Karpas-422 (cell line): ENCODE measurements around the gene RECQL5. TPM values are rescaled to one million over a fixed set of nuclear protein-coding genes. Genes with fewer than 3 reads are reported as not detected.

ENCODE experiments used
- DNase-seq: peaks from one replicate; pipeline ENCODE4 v3.0.0-alpha.2; 2015
- H2AFZ ChIP-seq: fragments of 200-600 bp; sonication (generic); 2 replicates; pipeline ENCODE4 v1.6.1; 2014; ENCODE audit warnings: antibody characterized with exemption, low read length, mixed read lengths
- H3K27ac ChIP-seq: fragments of 200-600 bp; sonication (generic); 2 replicates; pipeline ENCODE4 v1.5.1; 2014; ENCODE audit warnings: mild to moderate bottlenecking, low read length, moderate library complexity
- H3K27me3 ChIP-seq: fragments of 200-600 bp; sonication (generic); 2 replicates; pipeline ENCODE4 v1.6.1; 2014; ENCODE audit warnings: low read length, mixed read lengths
- H3K36me3 ChIP-seq: fragments of 200-600 bp; sonication (generic); 2 replicates; pipeline ENCODE4 v1.6.1; 2014; ENCODE audit warnings: low read length, mixed read lengths; ENCODE audit not compliant: insufficient read depth
- H3K4me1 ChIP-seq: fragments of 200-600 bp; sonication (generic); 2 replicates; pipeline ENCODE4 v1.6.1; 2014; ENCODE audit warnings: mild to moderate bottlenecking, low read length, mixed read lengths
- H3K4me2 ChIP-seq: fragments of 200-600 bp; sonication (generic); 2 replicates; pipeline ENCODE4 v1.6.1; 2014; ENCODE audit warnings: low read length, low read depth, mild to moderate bottlenecking; ENCODE audit not compliant: poor library complexity, severe bottlenecking
- H3K4me3 ChIP-seq: fragments of 200-600 bp; sonication (generic); 2 replicates; pipeline ENCODE4 v1.5.1; 2014; ENCODE audit warnings: mild to moderate bottlenecking, antibody characterized with exemption, low read length, mixed read lengths
- H3K79me2 ChIP-seq: fragments of 200-600 bp; sonication (generic); 2 replicates; pipeline ENCODE4 v1.6.1; 2014; ENCODE audit warnings: mild to moderate bottlenecking, low read length, mixed read lengths
- H3K9ac ChIP-seq: fragments of 200-600 bp; sonication (generic); 2 replicates; pipeline ENCODE4 v1.6.0; 2014; ENCODE audit warnings: low read length
- H3K9me2 ChIP-seq: fragments of 200-600 bp; sonication (generic), shearing (Covaris generic); replicated peaks from 2 replicates; pipeline ENCODE4 v1.6.0; 2014; ENCODE audit warnings: mild to moderate bottlenecking, low read length, moderate library complexity; ENCODE audit not compliant: insufficient read depth
- H3K9me3 ChIP-seq: fragments of 300-700, 200-600 bp; sonication (generic); 2 replicates; pipeline ENCODE4 v1.6.1; 2014; ENCODE audit warnings: low read length, mixed read lengths
- H4K20me1 ChIP-seq: fragments of 200-600 bp; sonication (generic); 2 replicates; pipeline ENCODE4 v1.6.1; 2014; ENCODE audit warnings: mild to moderate bottlenecking, antibody characterized with exemption, low read length, low read depth; ENCODE audit not compliant: insufficient read depth
- total RNA-seq: library from RNA; depleted of rRNA; stranded (reverse); fragments of >200 nt; shearing (Covaris generic); gene quantifications from 2 replicates; pipeline ENCODE4 v1.2.3, GENCODE V29; 2014; ENCODE audit warnings: low replicate concordance; rRNA removed

Gene RECQL5
- 29.4 and 68.7 TPM in 2 replicates for total RNA-seq

GRCh38 chr17:75666959-75667790 is at the start of gene RECQL5, which contains the start of gene SAP30BP:
TSS of gene RECQL5 (minus strand) at chr17:75667154. CDS start at chr17:75666557, 597 bp downstream.
TSS of gene SAP30BP (plus strand) at chr17:75667338. CDS start at chr17:75667373, 35 bp downstream.
- peak within 1 kb of the TSS; percentile 96 for H3K4me2 ChIP-seq
- H3K36me3 ChIP-seq: peaks cover 41% of the 10 kb centered on the region
- peak within 1 kb of the TSS; percentile 90 for H3K27ac ChIP-seq

DNA sequence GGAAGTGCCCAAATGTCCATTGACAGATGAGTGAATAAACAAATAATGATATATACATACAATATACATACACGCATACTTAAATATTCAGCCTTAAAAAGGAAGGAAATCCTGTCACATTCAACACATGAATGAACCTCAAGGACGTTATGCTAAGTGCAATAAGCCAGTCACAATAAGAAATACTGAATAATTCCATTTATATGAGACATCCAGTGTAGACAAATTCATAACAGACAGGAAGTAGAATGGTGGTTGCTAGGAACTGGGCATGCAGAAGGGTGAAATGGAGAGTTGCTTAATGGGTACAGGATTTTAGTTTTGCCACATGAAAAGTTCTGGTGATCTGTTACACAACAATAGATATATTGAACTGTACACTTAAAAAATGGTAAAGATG is 45.5 kb upstream of the RECQL5 start:
- DNase-seq: no peak
- no peak overlapping the region for H3K27ac ChIP-seq
- H3K27me3 ChIP-seq: no peaks in the 10 kb centered on the region
- no peaks in the 10 kb centered on the region for H3K9me2 ChIP-seq
- H3K9me3 ChIP-seq: no peaks in the 10 kb centered on the region
- no peak overlapping the region for H3K4me3 ChIP-seq
- H4K20me1 ChIP-seq: no peaks in the 10 kb centered on the region
- H3K4me1 ChIP-seq: no peaks in the 10 kb centered on the region
- H3K9ac ChIP-seq: no peak overlapping the region
- no peaks in the 10 kb centered on the region for H3K36me3 ChIP-seq
- H3K79me2 ChIP-seq: no peaks in the 10 kb centered on the region
- H3K4me2 ChIP-seq: no peak overlapping the region
- H2AFZ ChIP-seq: no peak overlapping the region

More at GRCh38 chr17:75666959-75667790, at the start of gene RECQL5, which contains the start of gene SAP30BP:
- H3K9me3 ChIP-seq: no peaks in the 10 kb centered on the region
- DNase-seq: peak; percentile 99
- H3K4me1 ChIP-seq: peaks cover 42% of the 10 kb centered on the region
- no peaks in the 10 kb centered on the region for H3K27me3 ChIP-seq
- no peaks in the 10 kb centered on the region for H3K9me2 ChIP-seq
- H3K4me3 ChIP-seq: peak within 1 kb of the TSS; percentile 90
- peaks cover 68% of the 10 kb centered on the region for H3K79me2 ChIP-seq
- peak within 1 kb of the TSS; percentile 82 for H3K9ac ChIP-seq
- no peak within 1 kb of the TSS for H2AFZ ChIP-seq
- H4K20me1 ChIP-seq: 0 out of 2 replicates have a peak, but pooled peaks cover 4% of the 10 kb centered on the region

- DNase-seq: no peak
- Histone ChIP-seq H3K27ac (no peak overlapping the region), H3K79me2 (no peaks in the 10 kb centered on the region), H3K4me2 (no peak overlapping the region), H3K9me3 (no peaks in the 10 kb centered on the region), H3K36me3 (no peaks in the 10 kb centered on the region; the same call in none of the 2 replicates), H3K9me2 (no peaks in the 10 kb centered on the region), H3K4me1 (no peaks in the 10 kb centered on the region), H3K9ac (no peak overlapping the region), H3K27me3 (no peaks in the 10 kb centered on the region), H4K20me1 (no peaks in the 10 kb centered on the region), H3K4me3 (no peak overlapping the region), H2AFZ (no peak overlapping the region)
Measured at GRCh38 chr17:75707079-75707571, 40.2 kb upstream of the RECQL5 start.

- Histone ChIP-seq H3K9ac (no peak overlapping the region), H2AFZ (no peak overlapping the region), H3K4me2 (no peak overlapping the region)
Measured at GRCh38 chr17:75706042-75706728, 39.2 kb upstream of the RECQL5 start.

DNA sequence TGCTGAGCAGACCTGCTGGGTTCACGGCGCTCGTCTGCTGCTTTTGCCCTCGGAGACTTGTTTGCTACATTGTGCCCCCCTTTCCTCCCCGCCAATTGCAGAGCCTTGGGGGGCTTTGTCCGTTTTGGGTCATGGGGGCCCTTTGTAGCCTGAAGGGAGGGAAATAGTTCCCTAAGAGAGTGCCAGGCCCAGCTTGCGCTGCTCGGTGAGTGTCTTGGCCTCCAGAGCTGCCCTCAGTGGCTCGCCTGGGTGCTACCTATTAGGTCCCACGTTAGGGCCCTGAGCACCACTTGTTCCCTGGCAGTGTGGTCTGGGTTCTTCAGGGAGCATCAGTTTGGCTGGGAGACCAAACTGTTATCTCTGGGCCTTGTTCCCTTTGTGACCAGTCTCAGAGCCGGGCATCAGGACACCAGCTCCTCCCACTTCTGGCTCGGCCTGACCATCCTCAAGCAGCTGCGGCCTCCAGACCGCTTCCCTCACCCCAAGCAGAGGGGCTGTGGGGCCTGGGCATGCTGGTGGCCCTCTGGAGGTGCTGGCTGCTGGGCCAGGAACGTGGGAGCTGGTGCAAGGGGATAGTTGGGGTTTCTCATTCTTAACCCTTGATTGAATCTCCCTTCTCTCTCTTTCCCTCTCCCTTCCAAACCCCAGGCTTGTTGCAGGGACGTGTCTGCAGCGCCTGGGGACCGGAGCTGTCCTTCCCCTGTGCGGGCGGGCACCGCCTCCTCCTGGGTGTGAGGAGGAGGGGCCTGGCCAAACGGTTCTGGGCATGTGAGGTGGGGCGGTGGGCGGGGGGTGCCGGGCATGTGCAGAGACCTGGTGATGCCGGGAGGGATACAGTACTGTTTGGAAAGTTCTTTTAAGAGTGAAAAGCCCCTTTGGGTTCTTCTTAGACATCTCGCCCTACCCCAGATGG is 38.3 kb upstream of the RECQL5 start:
- no peak overlapping the region for H3K27ac ChIP-seq
- no peaks in the 10 kb centered on the region for H4K20me1 ChIP-seq
- H2AFZ ChIP-seq: no peak overlapping the region
- H3K4me1 ChIP-seq: no peaks in the 10 kb centered on the region
- H3K27me3 ChIP-seq: no peaks in the 10 kb centered on the region
- H3K9ac ChIP-seq: no peak overlapping the region
- no peaks in the 10 kb centered on the region for H3K9me3 ChIP-seq
- peaks cover 6% of the 10 kb centered on the region for H3K36me3 ChIP-seq
- DNase-seq: no peak
- no peaks in the 10 kb centered on the region for H3K9me2 ChIP-seq
- no peak overlapping the region for H3K4me2 ChIP-seq
- H3K79me2 ChIP-seq: no peaks in the 10 kb centered on the region
- H3K4me3 ChIP-seq: no peak overlapping the region

More at GRCh38 chr17:75706042-75706728, 39.2 kb upstream of the RECQL5 start:
- Histone ChIP-seq H3K36me3 (no peaks in the 10 kb centered on the region; the same call in none of the 2 replicates), H3K4me3 (no peak overlapping the region), H3K9me3 (no peaks in the 10 kb centered on the region), H3K27ac (no peak overlapping the region), H3K4me1 (no peaks in the 10 kb centered on the region), H3K9me2 (no peaks in the 10 kb centered on the region), H3K27me3 (no peaks in the 10 kb centered on the region), H3K79me2 (no peaks in the 10 kb centered on the region), H4K20me1 (no peaks in the 10 kb centered on the region)
- DNase-seq: no peak

GRCh38 chr17:75703591-75703990 is 36.6 kb upstream of the RECQL5 start:
- Histone ChIP-seq H3K9me3 (no peaks in the 10 kb centered on the region), H3K4me3 (no peak overlapping the region), H3K27me3 (no peaks in the 10 kb centered on the region), H3K27ac (no peak overlapping the region), H3K36me3 (peaks cover 6% of the 10 kb centered on the region), H2AFZ (no peak overlapping the region), H3K9ac (no peak overlapping the region), H4K20me1 (no peaks in the 10 kb centered on the region), H3K4me2 (no peak overlapping the region), H3K4me1 (no peaks in the 10 kb centered on the region), H3K9me2 (no peaks in the 10 kb centered on the region), H3K79me2 (no peaks in the 10 kb centered on the region)
- DNase-seq: no peak

DNA sequence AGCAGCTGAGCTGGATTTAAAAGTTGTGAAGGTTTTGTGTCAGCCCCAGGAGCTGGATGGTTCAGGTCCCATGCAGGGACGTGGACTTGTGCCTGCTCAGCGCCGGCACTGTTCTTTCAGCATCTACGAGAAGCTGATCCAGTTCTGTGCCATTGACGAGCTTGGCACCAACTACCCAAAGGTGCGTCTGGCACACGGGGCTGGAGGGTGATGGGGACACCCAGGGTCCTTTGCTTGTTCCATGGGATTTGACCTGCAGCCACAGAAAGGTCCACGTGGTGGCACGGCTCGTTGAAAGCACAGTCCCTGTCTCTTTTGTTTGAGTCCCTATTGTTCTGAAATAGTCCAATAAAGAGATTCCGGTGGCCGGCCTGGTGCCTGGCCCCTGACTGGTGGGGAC is 36.2 kb upstream of the RECQL5 start:
- no peak for DNase-seq
- H3K27me3 ChIP-seq: no peaks in the 10 kb centered on the region
- no peaks in the 10 kb centered on the region for H3K79me2 ChIP-seq
- no peaks in the 10 kb centered on the region for H3K9me3 ChIP-seq
- no peak overlapping the region for H3K4me3 ChIP-seq
- no peak overlapping the region for H3K9ac ChIP-seq
- no peak overlapping the region for H2AFZ ChIP-seq
- no peaks in the 10 kb centered on the region for H4K20me1 ChIP-seq
- H3K36me3 ChIP-seq: peaks cover 6% of the 10 kb centered on the region
- H3K9me2 ChIP-seq: no peaks in the 10 kb centered on the region
- H3K4me1 ChIP-seq: no peaks in the 10 kb centered on the region
- no peak overlapping the region for H3K4me2 ChIP-seq
- H3K27ac ChIP-seq: no peak overlapping the region
